IPS DF 4.7 (cell line): ENCODE measurements around the gene ARHGAP8.

Experiments used
- DNase-seq: peaks from one replicate; pipeline ENCODE4 v3.0.0-alpha.2; 2013; ENCODE audit warnings: low spot score; ENCODE audit errors: extremely low read depth

ARHGAP8 gene

DNA sequence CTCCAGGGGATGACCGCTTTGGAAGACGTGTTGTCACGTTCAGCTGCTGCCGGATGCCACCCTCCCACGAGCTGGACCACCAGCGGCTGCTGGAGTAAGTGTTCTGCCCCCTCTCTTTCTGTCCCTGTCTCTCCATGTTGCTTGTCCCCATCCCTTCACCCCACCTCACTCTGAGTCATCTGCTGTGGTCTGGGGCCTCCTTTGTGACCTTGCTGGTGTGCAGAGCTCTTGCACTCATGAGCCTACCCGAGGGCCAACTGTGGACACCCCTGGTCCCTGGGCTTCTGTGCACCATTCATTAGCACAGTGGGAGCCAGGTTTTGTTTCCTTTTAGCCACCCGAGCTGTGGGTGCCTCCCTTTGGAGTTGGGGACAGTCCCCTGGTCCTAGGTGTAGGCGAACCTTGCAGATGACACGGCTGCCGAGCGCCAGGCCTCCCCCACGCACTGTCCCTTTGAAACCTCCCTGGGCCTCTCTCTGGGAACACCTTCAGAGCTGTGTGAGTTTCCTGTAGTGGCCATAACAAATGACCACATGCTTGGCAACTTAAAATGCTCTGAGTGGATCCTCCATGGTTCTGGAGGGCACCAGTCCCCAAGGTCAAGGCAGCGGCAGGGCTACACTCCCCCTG lies 49.8 kb downstream of the ARHGAP8 start:
- no peak for DNase-seq

DNA sequence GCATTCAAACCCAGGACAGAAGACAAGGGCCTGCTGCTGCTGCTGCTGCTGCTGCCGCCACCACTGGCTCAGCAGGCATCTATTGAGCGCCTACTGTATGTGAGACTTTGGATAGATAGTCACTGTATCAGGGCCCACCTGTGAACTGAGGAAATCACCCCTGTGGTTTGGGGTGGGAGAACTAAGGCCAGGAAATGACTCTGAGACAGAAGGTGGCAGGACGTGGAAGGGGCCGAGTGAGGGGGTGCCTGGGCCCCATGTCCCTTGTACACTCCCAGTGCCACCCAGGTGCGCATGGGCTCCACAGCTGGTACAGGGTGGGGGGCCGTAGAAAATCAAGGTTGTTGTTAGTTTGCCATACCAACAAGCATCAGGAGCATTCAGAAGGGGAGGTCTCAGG lies 50.6 kb downstream of the ARHGAP8 start:
- DNase-seq, result no peak

- no peak for DNase-seq
These were observed 52.0 kb downstream of the ARHGAP8 start for GRCh38 chr22:44804327-44804726.

DNA sequence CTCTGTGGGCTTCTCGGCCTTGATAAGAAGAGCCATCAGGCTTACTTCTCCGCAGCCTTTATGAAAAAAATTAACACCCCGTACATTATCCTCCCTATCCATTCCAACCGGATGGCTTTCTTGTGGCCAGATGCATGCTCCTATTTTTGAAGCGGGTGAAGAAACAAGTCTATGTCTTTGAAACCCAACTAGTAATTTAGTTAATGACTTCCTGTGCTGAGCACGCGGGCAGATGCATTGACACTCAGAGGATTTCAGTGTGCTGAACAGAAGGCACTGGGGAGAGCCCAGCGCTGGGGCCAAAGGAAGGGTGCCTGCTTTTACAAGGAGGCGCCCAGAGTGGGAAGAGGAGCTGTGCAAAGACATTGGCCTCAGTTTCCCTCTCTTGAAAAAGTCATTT lies 53.3 kb downstream of the ARHGAP8 start:
- DNase-seq, result no peak

- no peak for DNase-seq
These were observed 54.9 kb downstream of the ARHGAP8 start for GRCh38 chr22:44807232-44807631.

DNA sequence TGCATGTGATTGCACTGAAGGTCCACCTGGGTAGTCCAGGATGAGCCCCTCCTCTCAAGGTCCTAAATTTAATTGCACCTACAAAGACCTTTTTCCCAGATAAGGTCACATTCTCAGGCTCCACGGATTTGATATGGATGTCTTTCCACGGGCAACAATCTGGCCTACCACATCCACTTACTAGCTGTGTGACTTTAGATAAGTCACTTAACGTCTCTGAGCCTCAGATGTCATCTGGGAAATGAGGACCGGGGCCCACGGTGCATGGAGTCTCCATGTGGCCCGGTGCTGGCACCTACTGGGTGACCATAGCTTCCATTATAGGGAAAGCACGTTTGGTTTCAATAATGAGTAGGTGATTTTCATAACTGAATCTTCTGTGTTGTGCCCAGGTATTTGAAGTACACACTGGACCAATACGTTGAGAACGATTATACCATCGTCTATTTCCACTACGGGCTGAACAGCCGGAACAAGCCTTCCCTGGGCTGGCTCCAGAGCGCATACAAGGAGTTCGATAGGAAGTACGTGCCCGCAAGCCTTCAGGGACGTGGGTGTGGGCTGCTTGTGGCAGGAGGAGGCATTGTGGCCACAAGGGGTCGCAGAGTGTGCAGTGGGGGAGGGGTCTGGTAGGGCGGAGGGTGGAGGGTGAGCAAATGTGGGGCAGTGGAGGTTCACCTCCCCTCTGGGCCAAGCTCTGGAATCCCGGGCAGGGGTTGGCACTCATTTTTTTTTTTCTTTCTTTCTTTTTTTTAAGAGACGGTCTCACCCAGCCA lies 55.7 kb downstream of the ARHGAP8 start:
- DNase-seq, result no peak

DNA sequence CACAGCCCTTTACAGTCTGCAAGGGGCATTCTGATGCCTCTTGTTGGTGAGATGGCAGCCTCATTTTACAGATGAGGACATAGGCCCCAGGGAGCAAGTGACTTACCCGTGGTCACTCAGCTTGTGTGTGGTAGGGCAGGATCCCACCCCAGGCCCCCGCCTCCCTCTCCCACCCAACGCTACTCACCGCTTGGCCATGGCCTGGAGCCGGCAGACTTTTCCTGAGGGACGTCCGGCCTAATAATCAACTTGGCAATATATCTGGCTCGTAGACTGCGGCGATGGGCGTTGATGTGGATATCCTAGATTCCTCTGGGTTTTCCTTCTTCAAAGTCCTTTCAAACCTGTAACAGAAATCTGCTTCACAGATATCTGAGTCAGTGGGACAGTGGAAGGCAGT lies 57.1 kb downstream of the ARHGAP8 start:
- DNase-seq, result no peak

DNA sequence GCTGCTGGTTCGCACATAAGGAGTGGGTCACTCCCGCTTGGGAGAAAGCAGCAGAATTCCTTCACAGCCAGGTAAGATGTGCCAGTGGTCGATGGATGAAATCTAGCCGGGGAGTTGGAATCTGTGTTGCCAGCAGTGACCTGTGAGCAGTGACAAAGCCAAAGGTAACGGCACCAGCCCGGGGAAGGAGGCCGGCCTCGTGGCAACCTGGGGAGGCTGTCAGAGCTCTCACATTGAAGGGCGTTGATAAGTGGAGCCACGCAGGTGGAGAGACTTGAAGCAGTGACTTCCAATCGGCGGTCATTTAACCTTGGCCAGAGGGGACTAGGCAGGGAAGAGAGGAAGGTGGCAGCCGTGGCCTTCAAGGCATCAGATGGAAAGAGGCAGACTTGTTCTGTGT lies 58.8 kb downstream of the ARHGAP8 start:
- DNase-seq, result no peak

GRCh38 chr22:44813416-44813815 lies 61.0 kb downstream of the ARHGAP8 start:
- no peak for DNase-seq

DNA sequence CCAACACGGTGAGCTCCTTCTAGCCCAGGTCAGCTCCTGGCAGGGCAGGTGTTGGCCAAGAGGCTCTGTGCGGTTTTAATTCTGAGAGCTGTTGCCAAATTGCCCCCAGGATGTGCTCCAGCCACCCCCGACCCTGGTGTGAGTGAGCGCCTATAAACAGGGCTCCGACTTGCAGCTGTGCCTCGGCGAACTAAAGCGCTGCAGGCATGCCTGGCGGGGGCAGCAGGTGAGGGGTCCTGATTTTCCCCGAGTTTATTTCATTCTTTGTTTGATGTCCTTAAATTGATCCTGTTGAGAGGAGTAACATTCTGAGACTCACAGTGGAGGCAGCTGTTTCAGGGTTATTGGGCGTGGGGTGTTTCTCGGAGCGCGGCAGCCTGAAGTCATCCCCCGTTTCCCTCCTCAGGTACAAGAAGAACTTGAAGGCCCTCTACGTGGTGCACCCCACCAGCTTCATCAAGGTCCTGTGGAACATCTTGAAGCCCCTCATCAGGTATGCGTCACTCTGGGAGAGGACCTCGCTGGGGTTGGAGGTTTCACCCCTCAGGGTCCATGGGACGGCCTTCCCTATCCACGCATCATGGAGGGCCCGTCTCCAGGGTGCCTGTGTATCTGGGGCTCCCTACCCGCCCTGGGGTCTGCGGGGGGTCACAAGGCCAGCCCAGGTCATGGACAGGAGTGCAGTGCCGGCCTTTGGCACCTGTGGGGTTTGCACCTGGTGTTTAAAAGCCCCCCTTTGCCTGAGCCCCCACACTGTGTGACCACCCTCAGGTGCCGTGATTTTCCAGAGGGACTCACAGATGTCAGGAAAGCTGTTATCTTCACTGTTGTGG lies 62.1 kb downstream of the ARHGAP8 start:
- DNase-seq, result no peak

DNA sequence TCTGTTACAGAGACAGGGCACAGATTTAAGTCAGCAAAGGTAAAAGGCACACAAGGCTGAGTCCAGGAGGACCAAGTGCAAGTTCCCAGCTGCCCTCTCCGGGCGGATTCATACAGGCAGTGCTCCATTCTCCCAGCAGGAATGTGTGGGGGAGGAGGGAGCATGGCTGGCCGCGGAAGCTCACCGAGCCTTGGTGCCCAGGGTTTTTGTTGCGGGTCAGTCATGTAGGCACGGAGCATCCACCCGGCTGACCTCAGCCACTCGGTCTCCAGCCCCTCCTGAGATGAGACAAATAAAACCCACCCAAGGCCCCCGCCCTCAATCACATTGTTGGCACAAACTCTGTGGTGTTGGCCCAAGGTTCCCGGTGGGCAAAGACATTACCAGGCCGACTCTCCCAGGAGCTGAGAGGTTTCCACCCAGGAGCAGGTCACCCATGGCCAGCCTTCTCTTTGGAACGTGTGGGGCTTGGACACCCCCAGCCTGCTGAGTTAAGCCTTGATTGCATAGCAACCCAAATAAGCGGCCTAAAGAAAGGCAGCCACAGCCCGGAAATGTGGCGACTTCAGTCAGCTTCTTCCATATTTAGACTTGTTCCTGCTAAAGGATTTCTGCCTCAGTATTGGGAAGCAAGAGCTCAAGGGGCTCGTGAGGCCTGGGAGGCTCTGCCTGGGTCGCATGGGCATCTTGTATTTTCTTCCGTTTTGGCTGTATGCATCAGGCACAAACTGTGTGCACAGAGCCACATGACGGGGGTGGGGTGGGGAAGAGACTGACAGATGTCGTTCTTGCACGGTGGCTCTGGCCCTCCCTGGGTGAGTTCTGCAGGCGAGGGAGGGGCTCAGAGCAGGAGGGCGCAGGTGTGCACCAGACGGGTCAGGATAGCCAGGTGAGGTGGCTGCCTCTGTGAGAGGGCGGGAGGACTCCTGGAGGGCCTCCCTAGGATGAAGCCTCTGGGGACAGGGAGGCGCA lies 63.0 kb downstream of the ARHGAP8 start:
- DNase-seq, result no peak

DNA sequence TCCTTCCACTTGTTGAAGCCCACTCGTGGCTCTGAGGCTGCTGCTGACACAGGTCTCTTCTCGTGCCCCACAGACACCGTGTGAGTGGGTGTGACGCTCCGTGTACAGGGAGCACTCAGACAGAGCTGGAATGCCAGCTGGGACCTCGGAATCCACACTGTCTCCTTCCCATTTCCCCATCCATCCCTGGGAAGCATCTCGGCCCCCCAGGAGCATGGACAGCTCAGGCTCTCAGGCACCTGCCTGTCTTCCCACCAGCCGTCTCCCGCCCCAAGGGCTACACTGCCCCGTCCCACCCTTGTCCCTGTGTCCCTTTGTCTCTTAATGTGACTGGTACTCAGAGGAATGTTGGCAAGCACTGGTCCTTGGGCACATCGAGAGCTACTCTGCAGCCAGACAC lies 63.8 kb downstream of the ARHGAP8 start:
- no peak for DNase-seq

- DNase-seq, result no peak
These were observed 66.4 kb downstream of the ARHGAP8 start for GRCh38 chr22:44818727-44819126.

DNA sequence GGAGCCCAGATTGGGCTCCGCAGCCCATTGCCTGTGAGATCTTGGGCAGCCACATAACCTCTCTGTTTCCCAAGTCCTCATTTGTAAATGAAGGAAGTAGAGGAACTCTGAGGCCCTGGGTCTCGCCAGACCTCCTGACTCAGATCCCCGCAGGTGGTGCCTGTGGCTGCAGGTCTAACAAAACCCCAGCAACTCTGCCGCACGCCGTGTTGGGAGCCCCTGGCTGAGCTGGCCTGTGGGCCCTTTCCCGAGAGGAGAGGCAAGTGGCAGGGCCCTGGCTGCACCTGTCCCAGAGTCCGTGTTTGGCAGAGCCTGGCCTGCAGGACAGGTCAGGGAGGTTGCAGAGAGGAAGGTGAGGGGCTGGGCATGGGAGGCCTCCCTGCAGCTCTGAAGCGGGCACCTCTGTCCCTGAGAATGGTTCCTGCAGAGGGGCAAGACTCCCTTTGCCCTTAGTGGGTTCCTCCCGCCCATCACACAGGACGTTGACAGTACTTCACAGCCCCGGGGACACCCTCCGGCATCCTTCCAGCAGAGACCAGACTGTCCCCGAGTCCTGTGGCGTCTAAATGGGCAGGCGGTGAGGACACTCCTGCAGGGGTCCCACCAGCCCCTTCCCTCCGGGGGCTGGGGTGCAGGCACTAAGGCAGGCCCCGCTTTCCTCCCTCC lies 67.7 kb downstream of the ARHGAP8 start:
- DNase-seq, result no peak

GRCh38 chr22:44821741-44822475 lies 69.5 kb downstream of the ARHGAP8 start:
- DNase-seq, result no peak

DNA sequence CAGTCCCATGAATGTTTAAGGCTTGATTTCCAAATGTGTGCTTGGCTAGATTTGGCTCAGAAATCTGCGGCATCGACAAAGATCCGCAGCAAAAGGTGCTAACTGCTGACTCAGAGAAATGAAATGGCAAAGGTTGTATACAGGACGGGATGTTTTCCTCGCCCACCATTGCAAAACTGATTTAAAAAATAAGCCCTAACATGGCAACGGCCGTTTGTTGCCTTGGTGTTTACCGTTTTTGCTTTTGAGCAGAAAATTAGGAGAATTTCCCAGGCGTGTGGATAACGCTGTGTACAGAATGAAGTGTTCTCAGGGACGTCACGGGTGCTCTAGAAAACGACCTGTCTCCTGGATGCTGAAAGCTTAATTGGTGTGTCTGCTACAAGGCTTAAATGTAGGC lies 70.2 kb downstream of the ARHGAP8 start:
- no peak for DNase-seq

GRCh38 chr22:44823396-44823795 lies 71.0 kb downstream of the ARHGAP8 start:
- DNase-seq, result no peak

GRCh38 chr22:44823806-44824205 lies 71.4 kb downstream of the ARHGAP8 start:
- DNase-seq, result no peak

DNA sequence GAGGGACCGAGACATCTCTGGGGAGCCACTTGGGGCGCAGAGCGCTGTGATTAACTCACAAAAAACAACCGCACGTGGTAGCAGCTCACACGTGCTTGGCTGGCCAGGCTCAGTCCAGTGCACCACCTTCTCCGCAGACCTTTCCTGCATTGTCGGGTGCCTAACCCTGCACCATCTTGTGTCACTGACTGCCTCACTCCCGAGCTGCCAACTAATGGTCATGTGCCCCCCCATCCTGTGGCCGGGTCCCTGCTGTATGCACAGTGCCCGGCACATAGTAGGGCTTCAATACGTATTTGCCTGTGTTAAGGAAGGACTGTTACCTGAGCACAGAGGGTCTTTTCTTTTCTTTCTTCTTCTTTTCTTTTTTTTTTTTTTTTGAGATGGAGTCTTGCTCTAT lies 71.9 kb downstream of the ARHGAP8 start:
- DNase-seq, result no peak
